Placental pericyte (primary cell): ENCODE results near the gene UBTF. TPM values are rescaled to one million over a fixed set of nuclear protein-coding genes. Genes with fewer than 3 reads are reported as not detected.

Source experiments
- small RNA-seq: library from RNA; depleted of rRNA; stranded (forward); fragments of <200 nt; gene quantifications from one replicate; pipeline ENCODE3, GENCODE V24; 2012; ENCODE audit warnings: low replicate concordance
- total RNA-seq: library from RNA; depleted of rRNA; stranded (reverse); fragments of >200 nt; gene quantifications from 2 replicates; pipeline ENCODE4 v1.2.3, GENCODE V29; 2012

UBTF gene, protein sequence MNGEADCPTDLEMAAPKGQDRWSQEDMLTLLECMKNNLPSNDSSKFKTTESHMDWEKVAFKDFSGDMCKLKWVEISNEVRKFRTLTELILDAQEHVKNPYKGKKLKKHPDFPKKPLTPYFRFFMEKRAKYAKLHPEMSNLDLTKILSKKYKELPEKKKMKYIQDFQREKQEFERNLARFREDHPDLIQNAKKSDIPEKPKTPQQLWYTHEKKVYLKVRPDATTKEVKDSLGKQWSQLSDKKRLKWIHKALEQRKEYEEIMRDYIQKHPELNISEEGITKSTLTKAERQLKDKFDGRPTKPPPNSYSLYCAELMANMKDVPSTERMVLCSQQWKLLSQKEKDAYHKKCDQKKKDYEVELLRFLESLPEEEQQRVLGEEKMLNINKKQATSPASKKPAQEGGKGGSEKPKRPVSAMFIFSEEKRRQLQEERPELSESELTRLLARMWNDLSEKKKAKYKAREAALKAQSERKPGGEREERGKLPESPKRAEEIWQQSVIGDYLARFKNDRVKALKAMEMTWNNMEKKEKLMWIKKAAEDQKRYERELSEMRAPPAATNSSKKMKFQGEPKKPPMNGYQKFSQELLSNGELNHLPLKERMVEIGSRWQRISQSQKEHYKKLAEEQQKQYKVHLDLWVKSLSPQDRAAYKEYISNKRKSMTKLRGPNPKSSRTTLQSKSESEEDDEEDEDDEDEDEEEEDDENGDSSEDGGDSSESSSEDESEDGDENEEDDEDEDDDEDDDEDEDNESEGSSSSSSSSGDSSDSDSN
- 48.4 and 49.2 TPM in 2 replicates for total RNA-seq

DNA sequence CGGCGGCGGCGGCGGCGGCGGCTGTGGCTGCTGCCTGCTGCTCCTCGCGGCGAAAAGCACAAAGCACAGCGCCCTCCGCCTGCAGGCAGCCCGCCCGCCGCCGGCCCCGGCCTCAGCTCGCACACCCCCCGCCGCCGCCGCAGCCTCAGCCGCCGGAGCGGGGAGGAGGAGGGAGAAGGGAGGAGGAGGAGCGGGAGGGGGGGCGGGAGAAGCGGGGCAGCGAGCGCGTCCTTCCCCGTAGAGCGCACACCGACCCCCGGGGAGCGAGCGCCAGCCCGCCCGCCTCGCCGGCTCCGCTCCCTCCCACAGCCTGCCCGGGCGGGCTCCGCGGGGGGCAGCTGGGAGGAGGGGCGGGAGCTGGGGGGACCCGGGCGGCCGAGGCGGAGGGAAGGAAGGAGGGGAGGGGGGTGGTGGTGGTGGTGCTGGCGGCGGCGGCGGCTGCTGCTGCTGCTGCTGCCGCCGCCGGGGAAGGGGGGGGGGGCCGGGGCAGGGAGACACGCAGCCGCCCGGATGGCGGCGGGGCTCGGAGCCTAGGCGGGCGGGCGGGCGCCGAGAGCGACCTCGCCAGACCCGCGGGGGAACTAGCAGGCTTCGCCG is at the start of gene UBTF:
Gene UBTF (minus strand): TSS at position 60 of the 597 bp plus-strand sequence. CDS start 1,446 bp downstream, outside the sequence.

DNA sequence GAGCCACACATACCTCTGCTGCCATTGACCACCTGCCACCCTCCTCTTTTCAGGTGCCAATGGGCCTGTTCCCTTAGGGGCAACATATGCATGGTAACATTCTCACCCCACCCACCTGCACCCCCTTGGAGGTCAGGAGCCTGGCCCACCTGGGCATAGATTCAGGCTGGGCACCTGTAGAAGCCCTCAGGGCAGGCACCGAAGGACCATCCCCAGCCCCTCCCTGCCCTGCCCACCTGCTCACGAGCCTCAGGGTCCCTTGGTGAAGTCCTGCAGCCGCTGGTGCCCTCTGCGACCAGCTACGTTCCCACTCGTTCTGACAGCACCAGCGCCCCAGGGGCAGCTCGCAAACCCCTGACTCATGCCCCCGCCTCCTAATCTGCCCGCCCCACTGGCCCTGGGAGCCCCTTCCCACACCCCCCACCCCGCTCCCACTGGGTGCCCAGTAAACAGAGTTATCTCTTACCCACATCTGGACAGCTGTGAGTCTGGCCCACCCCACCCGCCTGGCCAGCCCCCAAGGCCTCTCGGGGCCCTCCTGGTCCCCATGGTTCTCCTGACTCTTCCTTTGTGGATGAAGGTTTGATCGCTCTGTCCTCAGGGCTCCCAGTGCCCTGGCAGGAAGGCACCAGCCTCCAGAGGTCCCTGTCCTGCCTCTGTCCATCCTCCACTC is 48.5 kb upstream of the UBTF start, which contains the start of gene SLC4A1:
Gene SLC4A1 (minus strand): TSS at position 318 of the 673 bp plus-strand sequence. CDS start 5,269 bp downstream, outside the sequence.

DNA sequence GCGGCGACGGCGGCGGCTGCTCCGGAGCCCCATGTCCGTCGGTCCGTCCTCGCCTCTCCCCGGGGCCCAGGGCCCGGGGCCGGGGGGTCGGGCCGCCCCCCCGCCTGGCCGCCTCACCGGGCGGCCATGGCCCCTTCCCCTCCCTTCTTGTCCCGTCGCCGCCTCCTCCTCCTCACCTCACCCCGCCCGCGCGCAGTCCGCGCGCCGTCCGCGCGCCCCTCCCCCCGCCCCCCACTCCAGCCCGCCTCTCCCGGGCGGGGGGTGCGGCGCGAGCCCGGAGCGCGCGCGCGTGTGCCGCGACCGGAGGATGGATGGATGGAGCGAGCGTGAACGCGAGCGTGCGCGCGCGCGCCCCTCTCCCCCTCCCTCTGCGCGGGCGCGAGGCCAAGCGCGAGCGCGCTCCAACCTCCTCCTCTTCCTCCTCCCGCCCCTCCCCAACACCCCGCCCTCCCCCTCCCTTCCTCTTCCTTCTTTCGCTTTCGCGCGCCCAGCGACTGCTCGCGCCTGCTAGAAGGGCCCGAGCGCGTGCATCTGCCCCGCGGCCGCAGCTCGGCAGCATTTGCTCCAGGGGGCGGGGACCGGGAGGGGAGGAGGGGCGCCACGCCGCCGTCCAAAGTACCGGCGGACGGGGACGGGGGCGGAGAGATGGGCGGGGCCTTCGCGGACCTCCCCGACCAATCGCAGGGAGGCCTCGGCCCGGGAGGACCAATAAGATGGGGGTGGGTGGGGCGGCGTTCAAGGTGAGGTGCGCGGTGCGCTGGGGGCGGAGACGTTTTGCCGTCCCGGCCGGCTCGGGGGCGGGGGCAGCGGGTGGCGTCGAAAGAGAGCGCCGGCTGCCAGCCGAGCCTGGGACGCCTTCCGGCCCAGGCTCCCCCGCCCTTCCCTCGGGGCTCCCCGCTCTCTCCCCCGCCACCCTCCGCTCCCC is 19.7 kb downstream of the UBTF start, which contains the start of gene ATXN7L3:
Gene ATXN7L3 (minus strand): TSS at position 332 of the 925 bp plus-strand sequence. CDS start 1,814 bp downstream, outside the sequence.

DNA sequence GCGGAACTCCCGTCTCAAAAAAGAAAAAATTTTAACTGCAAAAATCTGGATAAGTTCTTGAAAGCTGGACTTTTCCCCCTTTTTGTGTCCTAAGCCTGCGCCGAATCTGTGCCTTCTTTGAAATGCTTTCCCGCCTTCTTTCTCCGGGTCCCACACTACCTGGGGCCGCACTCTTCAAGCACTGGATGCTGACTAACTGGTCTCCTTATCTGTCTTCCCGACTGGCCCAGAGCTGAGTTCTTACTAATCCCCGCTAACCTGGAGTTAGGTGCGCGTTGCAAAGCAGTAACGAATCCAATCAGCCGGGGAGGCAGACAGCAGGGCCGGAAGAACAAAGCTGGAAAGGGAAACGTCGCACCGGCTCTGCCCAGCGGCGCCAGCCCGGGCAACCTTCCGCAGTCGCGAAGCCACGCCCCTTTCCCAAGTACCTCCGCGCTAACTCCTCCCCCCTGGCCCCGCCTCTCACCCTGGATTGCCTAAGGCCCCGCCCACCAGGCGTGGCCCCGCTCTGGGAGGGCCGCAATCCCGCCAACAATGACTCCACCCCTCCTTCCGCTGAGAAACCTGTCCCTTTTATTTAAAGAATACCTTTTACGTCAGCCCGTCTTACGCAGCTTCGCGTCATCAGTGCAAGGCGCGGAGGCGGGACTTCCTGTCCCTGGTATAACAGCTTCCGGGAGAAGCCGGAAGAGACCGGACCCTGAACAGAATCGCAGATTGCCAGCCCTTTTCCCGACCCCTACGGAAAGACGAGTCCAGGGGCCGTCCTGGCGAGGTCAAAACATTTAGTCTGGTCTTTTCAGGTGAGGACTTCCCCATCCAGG is 33.0 kb downstream of the UBTF start, which contains the start of gene TMUB2:
Gene TMUB2 (plus strand): TSS at position 666 of the 824 bp plus-strand sequence. CDS start 737 bp downstream, outside the sequence.

DNA sequence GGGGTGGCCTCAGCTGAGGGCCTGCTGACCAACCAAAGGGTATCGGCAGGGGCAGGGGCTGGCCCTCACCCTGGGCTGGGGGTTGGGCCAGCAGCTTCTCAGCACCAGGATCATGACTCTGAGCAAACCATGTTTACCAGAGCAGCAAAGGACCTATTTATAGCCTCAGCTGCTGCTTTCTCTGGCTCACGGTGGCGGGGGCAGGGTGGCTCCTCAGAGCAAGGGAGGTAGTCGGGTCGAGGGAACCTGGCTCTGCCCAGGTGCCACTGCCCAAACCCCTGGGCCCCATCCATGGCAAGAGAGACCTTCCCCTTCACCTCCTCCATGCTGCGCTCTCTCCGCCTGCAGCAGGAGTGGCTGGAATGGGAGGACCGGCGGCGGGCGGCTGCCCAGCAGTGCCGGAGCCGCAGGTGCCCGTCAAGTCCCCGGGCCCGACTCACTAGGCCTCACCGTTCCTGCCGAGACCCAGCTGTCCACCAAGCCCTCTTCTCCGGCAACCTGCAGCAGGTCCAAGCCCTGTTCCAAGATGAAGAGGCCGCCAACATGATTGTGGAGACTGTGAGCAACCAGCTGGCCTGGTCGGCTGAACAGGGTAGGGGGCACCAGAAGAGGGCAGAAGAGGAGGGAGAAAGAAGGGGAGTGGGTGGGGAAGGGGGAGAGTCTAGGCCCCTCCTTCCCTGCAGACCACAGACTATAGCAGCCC is 48.8 kb downstream of the UBTF start, which contains the start of gene ASB16:
Gene ASB16 (plus strand): TSS at position 206 of the 703 bp plus-strand sequence. CDS start 86 bp downstream, at position 292.

Small RNAs within 50 kb of the gene (small RNA-seq; reads per million reads assigned to genes)
- not detected for gene MIR6782

Other genes starting within 250 kb of the UBTF start
- 0.66 and 1.4 TPM in 2 replicates for gene NAGS, start 215.1 kb downstream of the UBTF start, total RNA-seq
- gene TMEM101, start 204.7 kb downstream of the UBTF start, total RNA-seq, result 41.5 and 70.2 TPM in 2 replicates
- 40.5 and 82.8 TPM in 2 replicates for gene LSM12, start 153.0 kb downstream of the UBTF start, total RNA-seq
- 32.8 and 33.7 TPM in 2 replicates for gene G6PC3, start 148.9 kb downstream of the UBTF start, total RNA-seq
- 58.9 and 66.4 TPM in 2 replicates for gene HDAC5, start 96.0 kb downstream of the UBTF start, total RNA-seq
- 0.66 and 12.2 TPM in 2 replicates for gene HROB, start 77.7 kb downstream of the UBTF start, total RNA-seq
- gene ASB16, start 49.0 kb downstream of the UBTF start, total RNA-seq, result 0.88 TPM in 1 of 2 replicates, not detected in the other
- 27.5 and 31.3 TPM in 2 replicates for gene TMUB2, start 32.7 kb downstream of the UBTF start, total RNA-seq
- gene ATXN7L3, start 19.8 kb downstream of the UBTF start, total RNA-seq, result 43.5 and 65.1 TPM in 2 replicates
- gene SLC4A1, start 48.5 kb upstream of the UBTF start, total RNA-seq, result not detected in 2 replicates
- 0.22 TPM in 1 of 2 replicates, not detected in the other for gene RUNDC3A, start 88.9 kb upstream of the UBTF start, total RNA-seq
- 88.2 and 89.6 TPM in 2 replicates for gene SLC25A39, start 105.1 kb upstream of the UBTF start, total RNA-seq
- gene GRN, start 125.6 kb upstream of the UBTF start, total RNA-seq, result 170 and 678 TPM in 2 replicates
- gene FAM171A2, start 144.2 kb upstream of the UBTF start, total RNA-seq, result 2.2 and 3.4 TPM in 2 replicates
- under 0.01 and 0.66 TPM in 2 replicates for gene ITGA2B, start 170.0 kb upstream of the UBTF start, total RNA-seq